ENCODE results near the gene PRKCZ. TPM values are rescaled to one million over a fixed set of nuclear protein-coding genes. Genes with fewer than 3 reads are reported as not detected.

PRKCZ gene
- total RNA-seq, 1 donor from 2014 or later, result 7.8 TPM

GRCh38 chr1:2105781-2106524 is 55.7 kb downstream of the PRKCZ start:
- peaks cover 2% of the 10 kb centered on the region for H3K36me3 Mint-ChIP-seq (ENCODE audit: low read depth)
- TF ChIP-seq CTCF (IDR thresholded peaks at IDR 0.05), result no peak
- H3K27me3 Mint-ChIP-seq (ENCODE audit: low read depth), result peaks cover 2% of the 10 kb centered on the region
- no peak overlapping the region for H3K4me3 Mint-ChIP-seq (ENCODE audit: unreplicated experiment)
- DNase-seq (ENCODE audit: low spot score), result peak; percentile 79
- no peaks in the 10 kb centered on the region for H3K4me1 Mint-ChIP-seq (ENCODE audit: low read depth)
- no peak overlapping the region for H3K27ac Mint-ChIP-seq (ENCODE audit: unreplicated experiment)
- no peaks in the 10 kb centered on the region for H3K9me3 Mint-ChIP-seq (ENCODE audit: low read depth)

GRCh38 chr1:2106659-2107405 is 56.6 kb downstream of the PRKCZ start:
- no peak for TF ChIP-seq CTCF (IDR thresholded peaks at IDR 0.05)
- peak; percentile 62 for DNase-seq (ENCODE audit: low spot score)
- no peak overlapping the region for H3K27ac Mint-ChIP-seq (ENCODE audit: unreplicated experiment)
- no peaks in the 10 kb centered on the region for H3K4me1 Mint-ChIP-seq (ENCODE audit: low read depth)
- no peaks in the 10 kb centered on the region for H3K27me3 Mint-ChIP-seq (ENCODE audit: low read depth)
- no peaks in the 10 kb centered on the region for H3K9me3 Mint-ChIP-seq (ENCODE audit: low read depth)
- no peak overlapping the region for H3K4me3 Mint-ChIP-seq (ENCODE audit: unreplicated experiment)
- no peaks in the 10 kb centered on the region for H3K36me3 Mint-ChIP-seq (ENCODE audit: low read depth)

- peak; percentile 42 for DNase-seq (ENCODE audit: low spot score)
- H3K9me3 Mint-ChIP-seq (ENCODE audit: low read depth), result no peaks in the 10 kb centered on the region
- H3K27ac Mint-ChIP-seq (ENCODE audit: unreplicated experiment), result no peak overlapping the region
- H3K36me3 Mint-ChIP-seq (ENCODE audit: low read depth), result no peaks in the 10 kb centered on the region
- peaks cover 1% of the 10 kb centered on the region for H3K27me3 Mint-ChIP-seq (ENCODE audit: low read depth)
- no peak overlapping the region for H3K4me3 Mint-ChIP-seq (ENCODE audit: unreplicated experiment)
- TF ChIP-seq CTCF (IDR thresholded peaks at IDR 0.05), result no peak
- H3K4me1 Mint-ChIP-seq (ENCODE audit: low read depth), result no peaks in the 10 kb centered on the region
Measured at GRCh38 chr1:2107586-2108212, 57.5 kb downstream of the PRKCZ start.

GRCh38 chr1:2108213-2108876 is 58.1 kb downstream of the PRKCZ start:
- H3K27me3 Mint-ChIP-seq (ENCODE audit: low read depth), result peaks cover 1% of the 10 kb centered on the region
- H3K9me3 Mint-ChIP-seq (ENCODE audit: low read depth), result no peaks in the 10 kb centered on the region
- H3K4me1 Mint-ChIP-seq (ENCODE audit: low read depth), result no peaks in the 10 kb centered on the region
- no peaks in the 10 kb centered on the region for H3K36me3 Mint-ChIP-seq (ENCODE audit: low read depth)
- no peak overlapping the region for H3K4me3 Mint-ChIP-seq (ENCODE audit: unreplicated experiment)
- H3K27ac Mint-ChIP-seq (ENCODE audit: unreplicated experiment), result no peak overlapping the region
- TF ChIP-seq CTCF (IDR thresholded peaks at IDR 0.05), result peak; percentile 75
- DNase-seq (ENCODE audit: low spot score), result peak; percentile 92

All from chondrocyte (in vitro differentiated cells).